ENCODE data around the gene PLXND1. TPM values are rescaled to one million over a fixed set of nuclear protein-coding genes. Genes with fewer than 3 reads are reported as not detected.

PLXND1 gene
- total RNA-seq, 2 donors from 2014 or later: 47.7 to 135 TPM

DNA sequence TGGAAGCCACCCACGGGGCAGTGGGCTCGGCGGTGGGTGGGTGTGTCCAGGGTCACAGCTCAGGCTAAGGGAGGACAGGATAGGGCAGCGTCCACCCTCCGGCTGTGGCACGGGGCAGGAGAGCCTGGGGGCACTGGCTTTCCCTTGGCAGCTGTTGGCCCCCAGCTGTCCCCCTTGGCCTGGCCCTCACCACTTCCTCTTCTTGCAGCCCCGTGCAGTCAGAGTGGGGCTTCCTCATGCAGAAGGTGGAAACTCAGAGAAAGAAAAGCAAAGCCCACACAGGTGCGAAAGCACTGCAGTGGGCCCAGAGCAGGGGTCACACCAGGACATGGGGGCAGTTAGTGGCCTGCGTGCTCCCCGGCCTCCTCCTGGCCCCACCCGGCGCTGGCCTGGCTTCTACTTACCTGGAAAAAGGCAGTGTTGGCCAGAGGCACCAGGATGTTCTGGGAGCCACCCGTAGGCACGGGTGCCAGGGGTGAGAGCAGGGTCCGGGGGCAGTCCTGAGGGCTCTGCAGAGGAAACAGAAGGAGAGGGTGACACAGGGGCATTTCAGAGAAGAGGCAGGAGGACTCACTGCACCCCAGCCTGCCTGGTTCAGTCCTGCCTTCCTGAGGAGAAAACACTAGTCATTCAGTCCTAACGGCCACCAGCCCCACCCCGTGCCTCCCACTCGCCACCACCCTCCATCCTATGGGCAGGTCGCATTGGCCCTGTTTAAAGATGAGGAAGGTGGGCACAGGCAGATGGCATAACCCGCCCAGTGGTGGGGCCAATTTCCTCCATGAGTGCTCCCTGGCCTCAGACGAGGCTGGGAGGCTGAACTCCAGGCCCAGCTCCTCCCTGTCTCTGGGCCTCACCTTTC lies 28.3 kb downstream of the PLXND1 start:
- peaks cover 11% of the 10 kb centered on the region for H3K4me1 ChIP-seq
- 68 to 79% methylated on average over 10 to 21 of the region's 21 CpGs for WGBS, 2 donors
- peak in 1 of 4 donors; percentile 62 for DNase-seq
- TF ChIP-seq POLR2A (IDR thresholded peaks at IDR 0.05): no peak
- TF ChIP-seq, protein P1, sequence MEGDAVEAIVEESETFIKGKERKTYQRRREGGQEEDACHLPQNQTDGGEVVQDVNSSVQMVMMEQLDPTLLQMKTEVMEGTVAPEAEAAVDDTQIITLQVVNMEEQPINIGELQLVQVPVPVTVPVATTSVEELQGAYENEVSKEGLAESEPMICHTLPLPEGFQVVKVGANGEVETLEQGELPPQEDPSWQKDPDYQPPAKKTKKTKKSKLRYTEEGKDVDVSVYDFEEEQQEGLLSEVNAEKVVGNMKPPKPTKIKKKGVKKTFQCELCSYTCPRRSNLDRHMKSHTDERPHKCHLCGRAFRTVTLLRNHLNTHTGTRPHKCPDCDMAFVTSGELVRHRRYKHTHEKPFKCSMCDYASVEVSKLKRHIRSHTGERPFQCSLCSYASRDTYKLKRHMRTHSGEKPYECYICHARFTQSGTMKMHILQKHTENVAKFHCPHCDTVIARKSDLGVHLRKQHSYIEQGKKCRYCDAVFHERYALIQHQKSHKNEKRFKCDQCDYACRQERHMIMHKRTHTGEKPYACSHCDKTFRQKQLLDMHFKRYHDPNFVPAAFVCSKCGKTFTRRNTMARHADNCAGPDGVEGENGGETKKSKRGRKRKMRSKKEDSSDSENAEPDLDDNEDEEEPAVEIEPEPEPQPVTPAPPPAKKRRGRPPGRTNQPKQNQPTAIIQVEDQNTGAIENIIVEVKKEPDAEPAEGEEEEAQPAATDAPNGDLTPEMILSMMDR (IDR thresholded peaks at IDR 0.05): no peak
- no peak overlapping the region for H3K4me3 ChIP-seq
- ATAC-seq: no peak
- H3K9me3 ChIP-seq: no peaks in the 10 kb centered on the region
- intact Hi-C loops (cut with DNase I): no loop called here
- H3K36me3 ChIP-seq (replicated peaks in 1 of 2; ENCODE audit: insufficient read depth in 1 of 2, low read depth in 2 of 2): no peaks in the 10 kb centered on the region
- H3K27me3 ChIP-seq: no peaks in the 10 kb centered on the region
- peak overlapping the region in 3 of 4 donors; percentile 34 to 72 (median 55) for H3K27ac ChIP-seq

- peak overlapping the region; percentile 25 to 72 (median 44) for H3K27ac ChIP-seq
- H3K9me3 ChIP-seq: no peaks in the 10 kb centered on the region
- DNase-seq (peak; percentile 25 to 72 (median 66)), ATAC-seq (no peak)
- intact Hi-C loops (cut with DNase I): no loop called here
- 49 to 71% methylated on average over 8 to 16 of the region's 17 CpGs for WGBS, 2 donors
- no peaks in the 10 kb centered on the region for H3K36me3 ChIP-seq (replicated peaks in 1 of 2; ENCODE audit: insufficient read depth in 1 of 2, low read depth in 2 of 2)
- no peak overlapping the region for H3K4me3 ChIP-seq
- TF ChIP-seq, protein P1 (IDR thresholded peaks at IDR 0.05): no peak
- TF ChIP-seq POLR2A (IDR thresholded peaks at IDR 0.05): no peak
- no peaks in the 10 kb centered on the region for H3K27me3 ChIP-seq
- peaks cover 11% of the 10 kb centered on the region for H3K4me1 ChIP-seq
Measured at GRCh38 chr3:129577366-129577765, 29.1 kb downstream of the PLXND1 start.

DNA sequence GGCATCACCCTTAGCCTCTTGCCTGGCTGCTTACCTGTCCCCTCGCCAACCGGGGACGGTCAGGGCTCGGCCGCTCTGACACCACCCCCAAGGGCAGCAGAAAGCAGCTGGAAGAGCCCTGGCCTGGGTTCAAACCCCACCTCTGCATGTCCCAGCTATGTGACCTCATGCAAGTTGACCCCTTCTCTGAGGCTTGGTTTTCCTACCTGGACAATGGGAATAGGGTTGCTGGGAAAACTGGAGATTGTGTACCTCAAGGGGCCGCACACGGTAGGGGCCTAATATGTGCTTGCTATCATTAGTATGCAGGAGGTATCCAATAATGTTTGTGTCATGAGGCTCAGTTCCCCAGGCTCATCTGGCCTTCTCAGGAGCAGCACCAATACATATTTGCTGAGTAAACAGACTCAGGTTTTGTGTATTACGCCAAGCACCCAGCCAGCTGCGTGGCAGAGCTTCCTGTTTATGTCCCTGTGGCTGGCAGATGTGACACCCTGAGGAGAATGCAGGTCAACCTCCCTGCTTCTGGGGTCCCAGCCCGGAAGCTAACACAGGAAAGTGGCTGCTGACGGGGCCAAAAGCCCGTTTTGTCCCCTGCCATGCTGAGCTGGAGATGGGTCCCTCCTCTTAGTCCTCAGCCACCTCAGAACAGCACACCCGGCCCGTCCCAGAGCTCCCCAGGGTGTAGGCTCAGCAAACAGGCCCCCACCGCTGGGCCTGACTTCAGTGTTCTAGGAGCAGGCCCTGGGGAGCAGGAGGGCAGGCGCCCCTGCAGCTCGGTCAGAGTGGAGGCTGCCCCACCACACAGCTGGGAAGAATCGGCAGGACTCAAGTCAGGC lies 29.7 kb downstream of the PLXND1 start:
- peak; percentile 57 for ATAC-seq
- Histone ChIP-seq H3K4me3 (no peak overlapping the region), H3K4me1 (peaks cover 11% of the 10 kb centered on the region), H3K27ac (peak overlapping the region; percentile 16 to 72 (median 40)), H3K9me3 (no peaks in the 10 kb centered on the region), H3K27me3 (no peaks in the 10 kb centered on the region), H3K36me3 (replicated peaks in 1 of 2; ENCODE audit: insufficient read depth in 1 of 2, low read depth in 2 of 2) (no peaks in the 10 kb centered on the region)
- peak in 1 of 3 donors; percentile 19 for TF ChIP-seq POLR2A (IDR thresholded peaks at IDR 0.05)
- TF ChIP-seq, protein P1 (IDR thresholded peaks at IDR 0.05): no peak
- peak; percentile 45 to 84 (median 75) for DNase-seq
- WGBS, 2 donors: 52 to 53% methylated on average over 8 to 18 of the region's 18 CpGs
- intact Hi-C loops (cut with DNase I): no loop called here

DNA sequence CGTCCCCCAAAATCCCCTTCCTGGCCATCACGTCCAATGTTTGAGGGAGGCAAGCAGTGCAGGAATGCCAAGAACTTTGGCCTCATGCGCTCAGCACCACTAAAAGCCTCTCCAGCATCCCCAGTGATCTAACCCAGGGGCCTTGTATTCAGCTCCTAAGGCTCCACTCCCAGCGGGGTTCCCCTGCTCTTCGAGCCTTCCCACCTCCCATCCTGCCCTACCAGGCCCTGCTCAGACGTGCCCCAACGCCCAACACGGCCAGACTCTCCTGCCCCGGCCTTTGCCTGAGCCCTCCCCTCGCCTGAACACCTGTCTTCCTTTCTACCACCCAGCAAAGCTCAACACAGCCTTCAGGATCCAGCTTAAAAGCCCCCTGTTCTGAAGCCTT lies 30.5 kb downstream of the PLXND1 start:
- WGBS, 2 donors: 90 to 91% methylated on average over 8 to 10 of the region's 10 CpGs
- DNase-seq (no peak), ATAC-seq (no peak)
- intact Hi-C loops (cut with DNase I): no loop called here
- no peak for TF ChIP-seq POLR2A (IDR thresholded peaks at IDR 0.05)
- TF ChIP-seq, protein P1 (IDR thresholded peaks at IDR 0.05): no peak
- Histone ChIP-seq H3K36me3 (replicated peaks in 1 of 2; ENCODE audit: insufficient read depth in 1 of 2, low read depth in 2 of 2) (no peaks in the 10 kb centered on the region), H3K9me3 (no peaks in the 10 kb centered on the region), H3K4me3 (no peak overlapping the region), H3K27me3 (no peaks in the 10 kb centered on the region), H3K4me1 (peaks cover 11% of the 10 kb centered on the region), H3K27ac (peak overlapping the region in 2 of 4 donors; percentile 16 to 72)

Data from body of pancreas (tissue), 4 donors.